Mucosa of rectum (tissue), 2 donors: Measurements from ENCODE around the gene SFTA2.

Experiments
- H3K27ac ChIP-seq, 2 donors: one replicate each; pipeline ENCODE4 v1.7.0; 2013; ENCODE audit warnings: inconsistent platforms in 2 of 2, low read depth in 2 of 2, low read length in 2 of 2
- H3K27me3 ChIP-seq, 2 donors: one replicate each; pipeline ENCODE4 v1.7.0; 2013; ENCODE audit warnings: low read length in 2 of 2; ENCODE audit not compliant: control insufficient read depth in 2 of 2, insufficient read depth in 2 of 2
- H3K36me3 ChIP-seq, 2 donors: one replicate each; pipeline ENCODE4 v1.7.0; 2013; ENCODE audit warnings: low read length in 2 of 2; ENCODE audit not compliant: control insufficient read depth in 2 of 2, insufficient read depth in 2 of 2
- H3K4me1 ChIP-seq, 2 donors: one replicate each; pipeline ENCODE4 v1.7.0; 2013; ENCODE audit warnings: low read length in 2 of 2, mild to moderate bottlenecking in 1 of 2; ENCODE audit not compliant: control insufficient read depth in 2 of 2, insufficient read depth in 2 of 2
- H3K4me3 ChIP-seq, 2 donors: one replicate each; pipeline ENCODE4 v1.7.0; 2013; ENCODE audit warnings: low read length in 2 of 2
- H3K9ac ChIP-seq, 2 donors: one replicate each; pipeline ENCODE4 v1.7.0; 2013; ENCODE audit warnings: low read length in 2 of 2, low read depth in 1 of 2, mild to moderate bottlenecking in 1 of 2
- H3K9me3 ChIP-seq, 2 donors: one replicate each; pipeline ENCODE4 v1.7.0; 2013; ENCODE audit warnings: low read length in 2 of 2; ENCODE audit not compliant: control insufficient read depth in 2 of 2
- donor health status: healthy.
- donor health status: Normal muscosa, but diverticular disease.

The SFTA2 gene

DNA sequence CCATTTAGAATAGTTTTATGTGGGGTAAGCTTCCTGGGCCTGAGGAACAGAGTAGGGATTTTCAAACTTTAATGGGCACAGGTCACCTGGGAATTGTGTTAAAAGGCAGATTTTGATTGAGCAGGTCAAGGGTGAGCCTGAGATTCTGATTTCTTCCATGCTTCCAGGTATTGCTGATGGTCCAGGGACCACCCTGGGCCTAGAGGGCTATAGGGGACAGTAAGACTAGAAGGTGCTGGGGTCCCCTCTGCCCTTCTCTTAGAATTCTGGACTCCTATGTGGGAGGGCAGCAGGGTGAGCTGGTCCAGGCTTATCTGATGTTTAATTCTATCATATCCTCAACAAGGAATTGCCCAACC lies 45.1 kb downstream of the SFTA2 start:
- Histone ChIP-seq H3K4me3 (peak overlapping the region in 1 of 2 donors; percentile 71), H3K9me3 (no peaks in the 10 kb centered on the region), H3K9ac (peak overlapping the region in 1 of 2 donors; percentile 97), H3K4me1 (peaks cover 32 to 34% of the 10 kb centered on the region in 2 donors), H3K27ac (no peak overlapping the region), H3K36me3 (peaks cover 24 to 31% of the 10 kb centered on the region in 2 donors), H3K27me3 (no peaks in the 10 kb centered on the region)

DNA sequence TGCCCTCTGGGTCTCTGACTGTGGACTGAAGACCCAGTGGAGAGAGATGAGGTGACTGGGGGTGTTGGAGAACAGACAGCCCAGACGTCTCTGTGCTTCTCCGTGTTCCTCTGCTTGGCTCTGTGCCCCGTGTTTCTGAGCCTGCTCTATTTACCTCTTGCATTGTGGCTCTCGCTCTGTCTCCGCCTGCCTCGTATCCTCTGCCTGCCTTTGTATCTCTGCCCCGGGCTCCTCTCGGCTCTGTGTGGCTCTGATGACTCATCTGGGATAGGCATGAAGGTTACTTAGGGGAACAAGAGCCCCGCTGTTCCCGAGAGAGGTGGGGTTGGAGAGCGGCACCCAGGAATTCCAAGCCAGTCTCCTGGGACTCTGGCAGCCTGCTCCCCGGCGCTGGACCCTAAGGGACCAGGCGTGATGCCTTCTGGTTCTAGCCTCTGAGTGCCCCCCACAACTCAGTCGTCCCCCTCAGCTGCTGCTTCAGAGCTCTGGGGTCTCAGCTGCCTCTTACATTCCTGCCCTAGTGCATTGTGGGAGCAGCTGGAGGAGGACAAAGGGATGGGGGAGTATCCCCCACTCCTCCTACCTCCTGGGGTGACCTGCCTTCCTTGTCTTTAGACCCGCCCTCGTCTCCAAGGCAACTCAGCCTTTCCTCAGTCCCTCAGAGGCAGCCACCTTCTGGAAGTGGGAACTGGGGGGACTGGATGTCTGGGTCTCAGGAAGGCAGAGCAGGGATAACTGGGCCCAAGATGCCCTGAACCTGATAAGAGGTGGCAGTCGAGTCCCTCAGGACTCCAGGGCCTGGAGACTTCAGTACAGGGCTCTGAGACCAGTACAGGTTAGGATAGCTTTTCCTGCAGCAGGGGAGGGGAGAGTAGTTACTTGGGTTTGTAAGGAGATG lies 45.7 kb downstream of the SFTA2 start:
- peaks cover 32 to 34% of the 10 kb centered on the region in 2 donors for H3K4me1 ChIP-seq
- H3K36me3 ChIP-seq = peaks cover 19 to 25% of the 10 kb centered on the region in 2 donors
- peak overlapping the region; percentile 71 to 89 for H3K4me3 ChIP-seq
- H3K27me3 ChIP-seq = no peaks in the 10 kb centered on the region
- H3K9ac ChIP-seq = peak overlapping the region; percentile 26 to 97
- H3K27ac ChIP-seq = peak overlapping the region; percentile 95 to 99
- H3K9me3 ChIP-seq = no peaks in the 10 kb centered on the region

DNA sequence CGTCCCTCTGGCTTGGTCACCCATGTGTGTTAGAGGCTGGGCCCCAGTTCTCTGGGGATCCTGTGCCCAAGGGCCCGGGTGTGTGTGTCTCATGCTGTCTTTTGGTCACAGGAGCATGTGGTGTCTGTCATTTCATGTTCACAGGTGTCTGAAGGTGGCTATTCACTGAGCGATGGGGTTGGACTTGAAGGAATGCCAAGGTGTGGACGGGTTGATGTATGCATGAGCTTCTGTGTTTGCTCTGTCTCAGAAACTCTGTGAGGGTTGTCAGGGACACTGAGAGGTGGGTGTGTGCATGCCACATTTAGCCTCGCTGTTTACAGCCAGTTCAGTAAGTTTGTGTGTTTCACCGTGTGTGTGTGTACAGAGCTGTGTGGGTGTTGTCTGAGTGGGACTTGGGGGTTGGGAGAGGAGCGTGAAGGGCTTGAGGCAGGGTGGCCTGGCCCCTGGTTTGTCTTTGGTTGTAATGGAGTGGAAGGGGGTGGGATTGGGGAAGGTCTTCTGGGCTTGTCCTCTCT lies 46.4 kb downstream of the SFTA2 start:
- Histone ChIP-seq H3K4me3 (peak overlapping the region; percentile 71 to 89), H3K9me3 (no peaks in the 10 kb centered on the region), H3K9ac (peak overlapping the region; percentile 64 to 97), H3K4me1 (peaks cover 32 to 34% of the 10 kb centered on the region in 2 donors), H3K36me3 (peaks cover 13 to 19% of the 10 kb centered on the region in 2 donors), H3K27me3 (no peaks in the 10 kb centered on the region), H3K27ac (peak overlapping the region; percentile 95 to 99)

DNA sequence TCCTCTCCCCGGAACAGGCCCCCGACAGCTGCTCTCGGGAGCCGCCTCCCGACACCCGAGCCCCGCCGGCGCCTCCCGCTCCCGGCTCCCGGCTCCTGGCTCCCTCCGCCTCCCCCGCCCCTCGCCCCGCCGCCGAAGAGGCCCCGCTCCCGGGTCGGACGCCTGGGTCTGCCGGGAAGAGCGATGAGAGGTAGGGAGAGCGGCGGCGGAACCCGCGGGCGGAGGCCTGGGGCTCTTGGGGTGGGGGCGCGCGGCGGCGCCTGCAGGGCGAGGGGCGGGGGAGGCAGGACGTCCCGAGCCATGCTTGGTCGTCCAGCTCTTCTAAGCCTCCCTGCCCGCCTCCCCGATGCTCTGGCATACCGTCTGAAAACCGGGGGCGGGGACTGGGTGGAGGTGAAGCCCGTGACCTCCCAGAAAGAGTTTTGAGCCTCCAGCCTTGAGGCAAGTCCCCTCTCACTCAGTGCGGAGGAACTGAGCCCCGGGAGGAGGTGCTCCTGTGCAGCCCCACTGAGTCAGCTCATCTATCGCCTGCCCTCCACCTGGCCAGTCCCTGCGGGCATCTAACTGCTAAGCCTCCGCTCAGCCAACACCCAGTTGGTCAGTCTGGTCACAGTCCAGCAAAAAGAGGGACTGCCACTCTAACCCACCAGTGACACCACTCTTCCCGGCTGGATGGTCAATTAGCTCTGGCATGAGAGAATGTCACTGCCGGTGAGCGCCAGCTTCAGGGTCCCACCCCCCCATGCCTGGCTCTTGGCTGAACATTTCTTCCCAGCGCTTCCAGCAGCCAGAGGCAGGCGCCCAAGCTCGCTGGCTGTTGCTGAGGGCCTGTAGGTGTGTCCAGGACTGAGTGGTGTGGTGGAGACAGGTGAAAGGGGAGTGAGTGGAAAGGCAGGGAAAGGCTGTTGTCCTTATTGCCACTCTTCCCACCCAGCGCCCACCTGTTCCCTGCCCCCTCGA lies 47.2 kb downstream of the SFTA2 start:
- no peaks in the 10 kb centered on the region for H3K9me3 ChIP-seq
- peaks cover 6 to 12% of the 10 kb centered on the region in 2 donors for H3K36me3 ChIP-seq
- H3K4me1 ChIP-seq = peaks cover 32 to 34% of the 10 kb centered on the region in 2 donors
- H3K27ac ChIP-seq = peak overlapping the region; percentile 95 to 99
- no peaks in the 10 kb centered on the region for H3K27me3 ChIP-seq
- peak overlapping the region; percentile 64 to 97 for H3K9ac ChIP-seq
- peak overlapping the region; percentile 71 to 89 for H3K4me3 ChIP-seq

DNA sequence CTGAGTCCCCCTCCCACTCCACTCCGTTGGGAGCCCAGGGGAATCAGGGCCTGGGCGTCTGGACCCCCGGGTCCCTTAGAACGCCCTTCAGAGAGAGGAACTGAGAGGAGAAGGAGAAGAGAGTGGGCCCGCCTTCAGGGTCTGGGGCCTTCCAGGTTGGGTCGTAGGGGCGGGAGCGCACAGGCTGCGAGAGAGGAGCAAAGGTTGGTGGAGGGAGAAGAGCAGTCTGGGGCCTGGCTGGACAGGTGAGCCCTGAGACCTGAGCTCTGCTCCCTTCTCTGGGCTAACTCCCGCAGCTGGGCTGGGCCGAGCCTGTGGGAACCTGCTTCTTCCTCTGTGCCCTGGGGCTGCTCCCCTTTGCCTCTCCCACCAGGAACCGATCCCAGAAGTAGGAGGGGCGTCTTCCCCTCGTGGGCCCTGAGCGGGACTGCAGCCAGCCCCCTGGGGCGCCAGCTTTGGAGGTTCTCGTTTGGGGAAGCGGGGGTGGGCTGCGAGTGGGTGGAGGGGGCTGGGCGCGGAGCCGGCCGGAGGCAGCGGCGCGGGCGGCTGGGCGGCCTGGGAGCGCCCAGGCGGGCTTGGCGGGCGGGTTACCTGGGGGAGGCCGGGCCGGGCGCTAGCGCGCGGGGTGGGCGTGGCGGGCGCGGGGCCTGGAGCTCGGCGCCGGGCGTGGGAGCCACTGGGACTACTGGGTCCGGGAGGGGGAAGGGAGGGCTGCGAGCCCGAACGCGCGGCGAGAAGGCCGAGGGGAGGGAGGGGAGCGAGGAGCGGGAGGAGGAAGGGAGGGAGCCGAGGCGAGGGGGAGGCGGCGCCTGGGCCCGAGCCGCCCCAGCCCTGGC lies 48.1 kb downstream of the SFTA2 start, which contains the start of gene DDR1:
TSS of gene DDR1 (plus strand) at position 835 of the 836 bp plus-strand sequence. CDS start 4,211 bp downstream, outside the sequence.
- Histone ChIP-seq H3K27ac (peak within 1 kb of the TSS; percentile 95 to 99), H3K27me3 (no peaks in the 10 kb centered on the region), H3K9me3 (no peaks in the 10 kb centered on the region), H3K36me3 (peaks cover 1 to 4% of the 10 kb centered on the region in 2 donors), H3K4me3 (peak within 1 kb of the TSS; percentile 86 to 89), H3K4me1 (peaks cover 32 to 34% of the 10 kb centered on the region in 2 donors), H3K9ac (peak within 1 kb of the TSS; percentile 97 to 98)

DNA sequence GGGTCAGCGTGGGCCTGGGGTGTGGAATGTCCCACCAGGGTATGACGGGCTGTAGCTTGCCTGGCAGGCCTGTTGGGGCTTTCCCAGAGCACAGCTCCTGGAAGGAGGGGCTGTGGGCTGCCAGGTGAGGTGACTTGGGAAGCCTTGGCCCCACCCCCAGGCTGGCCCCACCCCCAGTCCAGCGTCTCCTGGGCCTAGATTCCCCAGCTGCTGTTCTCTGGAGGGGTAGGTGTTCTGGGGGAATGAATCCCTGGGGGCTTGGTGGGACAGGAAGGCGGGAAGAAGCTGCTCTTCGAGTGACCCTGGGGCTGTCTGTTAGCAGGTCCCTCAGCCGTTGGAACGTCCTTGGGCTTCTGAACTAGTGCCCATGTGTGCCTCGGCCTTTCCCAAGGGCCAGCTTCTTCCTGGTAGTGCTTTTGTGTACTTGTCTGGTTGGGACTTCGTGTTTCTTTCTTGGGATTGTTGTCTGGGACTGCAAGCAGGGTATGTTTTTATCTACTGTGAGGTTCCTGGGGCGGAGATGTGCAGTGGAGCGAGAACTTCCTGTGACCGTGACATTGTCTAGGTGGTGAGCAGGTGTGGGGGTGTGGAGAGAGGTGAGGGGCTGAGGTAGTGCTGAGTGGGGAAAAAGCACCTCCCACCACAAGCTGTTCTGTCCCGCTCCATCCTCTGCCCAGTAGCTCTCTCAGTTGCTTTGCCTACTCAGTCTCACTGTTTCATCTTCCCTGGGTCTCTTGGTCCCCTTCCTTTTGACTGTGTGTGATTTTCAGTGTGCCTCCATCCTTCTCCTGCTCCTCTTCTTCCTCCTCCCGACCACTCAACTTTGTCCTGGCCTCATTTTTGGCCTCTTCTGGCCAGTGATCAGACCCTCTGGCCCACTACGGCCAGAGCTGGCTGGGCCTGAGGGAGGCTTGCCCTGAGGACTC lies 48.9 kb downstream of the SFTA2 start:
- Histone ChIP-seq H3K27me3 (no peaks in the 10 kb centered on the region), H3K9ac (peak overlapping the region; percentile 97 to 98), H3K4me1 (peaks cover 32 to 35% of the 10 kb centered on the region in 2 donors), H3K4me3 (peak overlapping the region; percentile 86 to 89), H3K9me3 (no peaks in the 10 kb centered on the region), H3K27ac (peak overlapping the region; percentile 95 to 99), H3K36me3 (no peaks in the 10 kb centered on the region)

DNA sequence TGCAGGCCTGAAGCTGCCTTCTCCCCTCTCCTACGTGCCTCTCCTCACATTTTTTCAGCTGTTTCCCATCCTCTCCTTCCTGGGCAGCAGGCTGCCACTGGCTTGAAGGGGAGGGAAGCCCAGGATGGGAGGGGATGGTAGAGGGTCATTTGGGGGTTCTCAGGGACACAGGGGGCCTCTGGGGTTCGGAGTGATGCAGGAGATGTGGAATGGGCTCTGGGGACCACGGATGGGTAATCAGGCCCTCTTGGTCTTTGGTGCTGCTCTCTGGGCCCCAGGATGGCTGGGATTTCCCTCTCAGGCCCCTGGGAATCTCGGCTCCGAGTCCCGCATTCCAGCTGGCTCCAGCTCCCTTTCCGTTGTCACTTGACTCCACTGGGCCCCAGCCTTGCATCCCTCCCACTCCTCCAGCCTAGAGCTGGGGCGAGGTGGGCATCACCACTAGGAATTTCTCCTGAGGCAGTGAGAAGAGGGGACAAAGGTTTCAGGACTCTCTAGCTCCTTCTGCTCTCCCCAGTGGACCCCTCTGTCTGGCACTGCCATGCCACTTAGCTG lies 49.7 kb downstream of the SFTA2 start:
- Histone ChIP-seq H3K9ac (peak overlapping the region; percentile 65 to 97), H3K4me3 (peak overlapping the region in 1 of 2 donors; percentile 86), H3K9me3 (no peaks in the 10 kb centered on the region), H3K4me1 (peaks cover 32 to 42% of the 10 kb centered on the region in 2 donors), H3K27ac (peak overlapping the region; percentile 95 to 99), H3K27me3 (no peaks in the 10 kb centered on the region), H3K36me3 (no peaks in the 10 kb centered on the region)

DNA sequence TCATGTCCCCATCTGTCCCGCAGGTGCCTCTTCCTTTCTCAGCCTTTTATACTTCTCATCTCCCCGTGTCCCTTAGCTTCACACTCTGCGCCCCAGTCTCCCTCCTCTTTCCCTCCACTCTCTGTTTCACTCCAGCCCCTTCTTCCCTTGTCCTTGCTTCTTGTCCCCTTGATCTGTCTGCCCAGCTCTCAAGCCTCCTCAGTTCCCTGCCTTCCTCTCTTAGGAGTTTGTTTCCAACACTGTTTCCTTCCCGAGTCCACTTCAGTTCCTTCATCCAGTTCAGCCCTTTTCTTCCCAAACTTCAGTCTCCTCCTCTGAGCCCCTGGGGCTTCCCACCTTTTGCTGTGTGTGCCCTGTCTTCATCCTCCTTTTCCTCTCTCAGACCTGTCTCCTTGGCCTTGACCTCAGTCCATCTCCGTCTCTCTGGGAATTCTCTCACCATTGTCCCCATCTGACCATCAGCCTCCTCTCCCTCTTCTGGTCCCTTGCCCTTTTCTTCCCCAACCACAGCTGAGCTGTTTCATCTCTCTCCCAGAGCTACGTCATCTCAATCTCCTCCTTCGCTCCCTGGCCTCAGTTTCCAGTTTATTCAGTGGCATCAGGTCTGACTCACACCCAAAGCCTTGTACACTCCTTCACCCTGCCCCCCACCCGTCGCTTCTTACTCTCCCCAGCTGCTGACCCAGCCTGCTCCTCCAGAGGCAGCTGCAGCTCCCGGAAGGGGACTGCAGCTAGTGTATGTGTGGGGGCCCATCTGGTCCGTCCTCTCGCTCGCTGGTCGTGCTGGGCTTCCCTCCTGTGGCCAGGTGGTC lies 50.4 kb downstream of the SFTA2 start:
- H3K27me3 ChIP-seq = no peaks in the 10 kb centered on the region
- no peak overlapping the region for H3K4me3 ChIP-seq
- no peaks in the 10 kb centered on the region for H3K9me3 ChIP-seq
- no peaks in the 10 kb centered on the region for H3K36me3 ChIP-seq
- peaks cover 32 to 40% of the 10 kb centered on the region in 2 donors for H3K4me1 ChIP-seq
- no peak overlapping the region for H3K27ac ChIP-seq
- no peak overlapping the region for H3K9ac ChIP-seq
